HepG2 (cell line): ENCODE data around the gene ABCB9. TPM values are rescaled to one million over a fixed set of nuclear protein-coding genes. Genes with fewer than 3 reads are reported as not detected.

Experiments used
- BHLHE40 ChIP-seq: IDR thresholded peaks from 2 replicates; pipeline ENCODE4 v1.6.1; 2011; ENCODE audit warnings: low read length, improper control_type of control experiment
- CEBPB ChIP-seq: IDR thresholded peaks from 2 replicates; pipeline ENCODE4 v1.6.1; 2011; ENCODE audit warnings: low read depth, low read length, improper control_type of control experiment, borderline replicate concordance
- EP300 ChIP-seq, 3 experiments: sonication (generic) in 1 of 3; formaldehyde crosslinking in 1 of 3; IDR thresholded peaks; 2 replicates each; pipeline versions ENCODE4 v1.5.1 to v1.6.1; 2011 to 2020; ENCODE audit warnings: low read depth in 2 of 3, low read length in 2 of 3, borderline replicate concordance in 1 of 3, improper control_type of control experiment in 1 of 3, mild to moderate bottlenecking in 1 of 3, missing genetic modification reagents in 1 of 3, moderate library complexity in 1 of 3
- FOSL2 ChIP-seq: sonication (generic); formaldehyde crosslinking; IDR thresholded peaks from 2 replicates; pipeline ENCODE4 v1.4.0; 2020; ENCODE audit warnings: missing genetic modification reagents
- GATA4 ChIP-seq: sonication (generic); IDR thresholded peaks from 2 replicates; pipeline ENCODE4 v1.6.1; 2016; ENCODE audit warnings: antibody characterized with exemption, low read depth, borderline replicate concordance
- HMG20A ChIP-seq: IDR thresholded peaks from 2 replicates; pipeline ENCODE4 v1.6.1; 2016; ENCODE audit warnings: borderline replicate concordance
- KDM3A ChIP-seq: IDR thresholded peaks from 2 replicates; pipeline ENCODE4 v1.6.1; 2018; ENCODE audit warnings: low read depth, missing compliant biosample characterization
- MED13 ChIP-seq: sonication (generic); formaldehyde crosslinking; IDR thresholded peaks from 2 replicates; pipeline ENCODE4 v1.5.0; 2020; ENCODE audit warnings: missing genetic modification reagents
- MIXL1 ChIP-seq: IDR thresholded peaks from 2 replicates; pipeline ENCODE4 v1.6.1; 2016
- SP5 ChIP-seq: IDR thresholded peaks from 2 replicates; pipeline ENCODE4 v1.6.1; 2016; ENCODE audit warnings: low read depth, borderline replicate concordance
- TEAD3 ChIP-seq: optimal IDR thresholded peaks from 2 replicates; pipeline ENCODE3; 2016; ENCODE audit warnings: borderline replicate concordance
- ZMYM3 ChIP-seq: sonication (generic); formaldehyde crosslinking; IDR thresholded peaks from 2 replicates; pipeline ENCODE4 v1.5.1; 2020; ENCODE audit warnings: mild to moderate bottlenecking, missing genetic modification reagents
- ZNF136 ChIP-seq: sonication (generic); formaldehyde crosslinking; IDR thresholded peaks from 2 replicates; pipeline ENCODE4 v1.8.1; 2022; ENCODE audit warnings: low read depth, mild to moderate bottlenecking, moderate library complexity, missing genetic modification reagents
- ZNF207 ChIP-seq: fragments of 450-650 bp; IDR thresholded peaks from 2 replicates; pipeline ENCODE4 v1.6.1; 2016; ENCODE audit warnings: antibody characterized with exemption, borderline replicate concordance
- ZNF337 ChIP-seq: sonication (generic); formaldehyde crosslinking; IDR thresholded peaks from 2 replicates; pipeline ENCODE4 v1.5.1; 2020; ENCODE audit warnings: missing genetic modification reagents, low read depth, mild to moderate bottlenecking, borderline replicate concordance
- ZNF501 ChIP-seq: sonication (generic); formaldehyde crosslinking; IDR thresholded peaks from 2 replicates; pipeline ENCODE4 v1.5.1; 2020; ENCODE audit warnings: mild to moderate bottlenecking, moderate library complexity, missing genetic modification reagents
- ZNF564 ChIP-seq: sonication (generic); formaldehyde crosslinking; IDR thresholded peaks from 2 replicates; pipeline ENCODE4 v1.8.1; 2023; ENCODE audit warnings: mild to moderate bottlenecking, missing genetic modification reagents
- ZSCAN9 ChIP-seq: IDR thresholded peaks from 2 replicates; pipeline ENCODE4 v1.6.1; 2016; ENCODE audit warnings: borderline replicate concordance
- polyA plus RNA-seq, 8 experiments: library from polyadenylated mRNA; depleted of rRNA in 3 of 8; stranded (reverse) in 7 of 8; unstranded in 1 of 8; fragments of >200 nt; fragmentation: Illumina TruSeq in 4 of 8; extraction: Trizol in 4 of 8; gene quantifications; 2 replicates each; pipeline versions ENCODE4 v1.2.1 to v1.2.3, GENCODE V29; 2011 to 2016; ENCODE audit warnings: low read depth in 4 of 8, missing spikeins in 1 of 8, mixed read lengths in 1 of 8; ENCODE audit not compliant: insufficient read depth in 1 of 8
- total RNA-seq, 5 experiments: library from RNA; depleted of rRNA; stranded (reverse); fragments of >200 nt; fragmentation: Illumina TruSeq; extraction: Trizol; gene quantifications; 2 replicates each; pipeline ENCODE4 v1.2.3, GENCODE V29; 2016; ENCODE audit warnings: low read depth in 1 of 5
- TF ChIP-seq, protein P1 (sequence below): sonication (generic); formaldehyde crosslinking; IDR thresholded peaks from 2 replicates; pipeline ENCODE4 v1.4.0; 2020; ENCODE audit warnings: low read depth, missing genetic modification reagents
- TF ChIP-seq, protein P2 (sequence below): IDR thresholded peaks from 2 replicates; pipeline ENCODE4 v1.6.1; 2016
- TF ChIP-seq, protein P3 (sequence below): sonication (generic); formaldehyde crosslinking; IDR thresholded peaks from 2 replicates; pipeline ENCODE4 v1.5.0; 2020; ENCODE audit warnings: mild to moderate bottlenecking, missing genetic modification reagents, moderate library complexity

Gene ABCB9
- total and polyA plus RNA-seq, 2 of the 13 experiments (the other 11 are each of a cell fraction or from before 2014, with no cell fraction given), result 5.1 to 6.0 TPM

DNA sequence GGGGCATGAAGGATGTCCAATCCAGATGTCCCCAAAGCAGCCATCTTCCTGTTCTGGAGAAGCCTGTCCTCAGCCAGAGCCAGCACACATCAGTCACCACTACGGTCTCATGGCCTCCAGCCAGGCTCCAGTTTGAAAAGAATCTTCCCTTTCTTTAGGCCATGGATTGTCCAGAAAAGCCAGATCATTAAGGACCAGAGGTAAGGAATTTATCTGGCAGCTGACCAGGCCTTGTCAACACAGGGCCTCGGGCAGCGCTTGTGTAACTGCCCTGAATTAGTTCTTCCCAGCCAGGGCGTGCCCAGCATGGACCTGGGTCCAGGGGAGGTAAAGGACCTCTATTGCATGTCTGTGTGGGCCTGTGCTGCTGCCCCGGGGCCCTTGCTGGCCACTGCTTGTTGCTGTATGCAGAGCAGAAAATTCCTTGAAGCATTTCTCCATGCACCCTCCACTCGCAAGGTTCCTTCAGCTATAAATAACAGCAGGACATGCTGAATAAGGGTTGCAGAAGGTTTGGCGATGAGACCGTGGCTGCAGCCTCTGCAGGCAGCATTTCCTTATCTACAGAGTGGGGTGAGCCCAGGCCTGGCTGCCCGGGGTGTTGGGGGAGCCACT lies 48.6 kb downstream of the ABCB9 start (continued):
- TF ChIP-seq GATA4 (no peak), TEAD3 (peak; percentile 78), ZNF564 (CRISPR knock-in tag) (peak; percentile 66; the same call in 1 of the 2 replicates), BHLHE40 (0 out of 2 replicates have a peak, but pooled peaks have one; percentile 33), ZNF207 (no peak), SP5 (CRISPR knock-in tag) (0 out of 2 replicates have a peak, but pooled peaks have one; percentile 17), ZNF136 (CRISPR knock-in tag) (no peak), ZNF337 (CRISPR knock-in tag) (peak; percentile 45; the same call in 1 of the 2 replicates), CEBPB (peak; percentile 86; the same call in 1 of the 2 replicates), HMG20A (CRISPR knock-in tag) (peak; percentile 63; the same call in 1 of the 2 replicates), KDM3A (CRISPR knock-in tag) (peak; percentile 35; the same call in 1 of the 2 replicates), ZNF501 (peak; percentile 46; the same call in 1 of the 2 replicates), FOSL2 (CRISPR knock-in tag) (peak; percentile 37), MIXL1 (peak; percentile 64; the same call in 1 of the 2 replicates), ZMYM3 (CRISPR knock-in tag) (peak; percentile 40; the same call in 1 of the 2 replicates), ZSCAN9 (CRISPR knock-in tag) (0 out of 2 replicates have a peak, but pooled peaks have one; percentile 29), EP300 (IDR thresholded peaks at IDR 0.05; ENCODE audit: low read depth in 2 of 2, low read length in 2 of 2) (peak; percentile 23 to 36; a peak in 1 of 4 replicates), EP300 (CRISPR knock-in tag; IDR thresholded peaks at IDR 0.05; ENCODE audit: borderline replicate concordance) (no peak; the same call in 1 of the 2 replicates), MED13 (0 out of 2 replicates have a peak, but pooled peaks have one; percentile 30)
- TF ChIP-seq, protein P1, sequence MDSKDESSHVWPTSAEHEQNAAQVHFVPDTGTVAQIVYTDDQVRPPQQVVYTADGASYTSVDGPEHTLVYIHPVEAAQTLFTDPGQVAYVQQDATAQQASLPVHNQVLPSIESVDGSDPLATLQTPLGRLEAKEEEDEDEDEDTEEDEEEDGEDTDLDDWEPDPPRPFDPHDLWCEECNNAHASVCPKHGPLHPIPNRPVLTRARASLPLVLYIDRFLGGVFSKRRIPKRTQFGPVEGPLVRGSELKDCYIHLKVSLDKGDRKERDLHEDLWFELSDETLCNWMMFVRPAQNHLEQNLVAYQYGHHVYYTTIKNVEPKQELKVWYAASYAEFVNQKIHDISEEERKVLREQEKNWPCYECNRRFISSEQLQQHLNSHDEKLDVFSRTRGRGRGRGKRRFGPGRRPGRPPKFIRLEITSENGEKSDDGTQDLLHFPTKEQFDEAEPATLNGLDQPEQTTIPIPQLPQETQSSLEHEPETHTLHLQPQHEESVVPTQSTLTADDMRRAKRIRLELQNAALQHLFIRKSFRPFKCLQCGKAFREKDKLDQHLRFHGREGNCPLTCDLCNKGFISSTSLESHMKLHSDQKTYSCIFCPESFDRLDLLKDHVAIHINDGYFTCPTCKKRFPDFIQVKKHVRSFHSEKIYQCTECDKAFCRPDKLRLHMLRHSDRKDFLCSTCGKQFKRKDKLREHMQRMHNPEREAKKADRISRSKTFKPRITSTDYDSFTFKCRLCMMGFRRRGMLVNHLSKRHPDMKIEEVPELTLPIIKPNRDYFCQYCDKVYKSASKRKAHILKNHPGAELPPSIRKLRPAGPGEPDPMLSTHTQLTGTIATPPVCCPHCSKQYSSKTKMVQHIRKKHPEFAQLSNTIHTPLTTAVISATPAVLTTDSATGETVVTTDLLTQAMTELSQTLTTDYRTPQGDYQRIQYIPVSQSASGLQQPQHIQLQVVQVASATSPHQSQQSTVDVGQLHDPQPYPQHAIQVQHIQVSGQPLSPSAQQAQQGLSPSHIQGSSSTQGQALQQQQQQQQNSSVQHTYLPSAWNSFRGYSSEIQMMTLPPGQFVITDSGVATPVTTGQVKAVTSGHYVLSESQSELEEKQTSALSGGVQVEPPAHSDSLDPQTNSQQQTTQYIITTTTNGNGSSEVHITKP (CRISPR knock-in tag), result peak; percentile 26; the same call in 1 of the 2 replicates
- TF ChIP-seq, protein P2, sequence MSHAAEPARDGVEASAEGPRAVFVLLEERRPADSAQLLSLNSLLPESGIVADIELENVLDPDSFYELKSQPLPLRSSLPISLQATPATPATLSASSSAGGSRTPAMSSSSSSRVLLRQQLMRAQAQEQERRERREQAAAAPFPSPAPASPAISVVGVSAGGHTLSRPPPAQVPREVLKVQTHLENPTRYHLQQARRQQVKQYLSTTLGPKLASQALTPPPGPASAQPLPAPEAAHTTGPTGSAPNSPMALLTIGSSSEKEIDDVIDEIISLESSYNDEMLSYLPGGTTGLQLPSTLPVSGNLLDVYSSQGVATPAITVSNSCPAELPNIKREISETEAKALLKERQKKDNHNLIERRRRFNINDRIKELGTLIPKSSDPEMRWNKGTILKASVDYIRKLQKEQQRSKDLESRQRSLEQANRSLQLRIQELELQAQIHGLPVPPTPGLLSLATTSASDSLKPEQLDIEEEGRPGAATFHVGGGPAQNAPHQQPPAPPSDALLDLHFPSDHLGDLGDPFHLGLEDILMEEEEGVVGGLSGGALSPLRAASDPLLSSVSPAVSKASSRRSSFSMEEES (CRISPR knock-in tag), result peak; percentile 58; the same call in 1 of the 2 replicates
- TF ChIP-seq, protein P3, sequence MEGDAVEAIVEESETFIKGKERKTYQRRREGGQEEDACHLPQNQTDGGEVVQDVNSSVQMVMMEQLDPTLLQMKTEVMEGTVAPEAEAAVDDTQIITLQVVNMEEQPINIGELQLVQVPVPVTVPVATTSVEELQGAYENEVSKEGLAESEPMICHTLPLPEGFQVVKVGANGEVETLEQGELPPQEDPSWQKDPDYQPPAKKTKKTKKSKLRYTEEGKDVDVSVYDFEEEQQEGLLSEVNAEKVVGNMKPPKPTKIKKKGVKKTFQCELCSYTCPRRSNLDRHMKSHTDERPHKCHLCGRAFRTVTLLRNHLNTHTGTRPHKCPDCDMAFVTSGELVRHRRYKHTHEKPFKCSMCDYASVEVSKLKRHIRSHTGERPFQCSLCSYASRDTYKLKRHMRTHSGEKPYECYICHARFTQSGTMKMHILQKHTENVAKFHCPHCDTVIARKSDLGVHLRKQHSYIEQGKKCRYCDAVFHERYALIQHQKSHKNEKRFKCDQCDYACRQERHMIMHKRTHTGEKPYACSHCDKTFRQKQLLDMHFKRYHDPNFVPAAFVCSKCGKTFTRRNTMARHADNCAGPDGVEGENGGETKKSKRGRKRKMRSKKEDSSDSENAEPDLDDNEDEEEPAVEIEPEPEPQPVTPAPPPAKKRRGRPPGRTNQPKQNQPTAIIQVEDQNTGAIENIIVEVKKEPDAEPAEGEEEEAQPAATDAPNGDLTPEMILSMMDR, result peak; percentile 24; the same call in 1 of the 2 replicates
